Stimulated activated effector memory CD8-positive, alpha-beta T cell treated with anti-CD3 and anti-CD28 coated beads, Interleukin-12 subunit alpha, Interleukin-12 subunit beta, amount 100 ng/mL, for 72 hours (primary cell): ENCODE data around the gene FOXD1.
"Not testable (repeated sequence)": the region's sequence is repeated elsewhere in the genome, so short reads cannot be mapped to it uniquely, and the experiment has no call there.

Experiments
- ATAC-seq: fragments of 150-1000 bp; cut with Tn5 transposase; 2 replicates; pipeline ENCODE4 v1.10.0; 2021
- DNase-seq, 2 donors: peaks; one replicate each; pipeline ENCODE4 v3.0.0; 2021 to 2022; ENCODE audit warnings: low spot score in 2 of 2
- H3K27ac Mint-ChIP-seq: one replicate; pipeline ENCODE4 v1.8.0; 2022; ENCODE audit warnings: mild to moderate bottlenecking, mixed read lengths
- H3K36me3 Mint-ChIP-seq: one replicate; pipeline ENCODE4 v1.8.0; 2022; ENCODE audit warnings: mild to moderate bottlenecking, mixed read lengths
- H3K4me1 Mint-ChIP-seq: one replicate; pipeline ENCODE4 v1.8.0; 2022; ENCODE audit warnings: mixed read lengths
- H3K4me3 Mint-ChIP-seq: one replicate; pipeline ENCODE4 v1.8.0; 2022; ENCODE audit warnings: mild to moderate bottlenecking, mixed read lengths
- H3K9me3 Mint-ChIP-seq: one replicate; pipeline ENCODE4 v1.8.0; 2022; ENCODE audit warnings: mixed read lengths

The FOXD1 gene

GRCh38 chr5:73482383-73483136 lies 34.0 kb upstream of the FOXD1 start:
- no peak for DNase-seq

GRCh38 chr5:73480500-73480899 lies 31.9 kb upstream of the FOXD1 start:
- Mint-ChIP-seq H3K4me3 (no peak overlapping the region), H3K27ac (no peak overlapping the region), H3K9me3 (no peaks in the 10 kb centered on the region), H3K36me3 (no peaks in the 10 kb centered on the region), H3K4me1 (no peaks in the 10 kb centered on the region)
- no peak for ATAC-seq
- no peak for DNase-seq

More at GRCh38 chr5:73482383-73483136, 34.0 kb upstream of the FOXD1 start:
- no peak for ATAC-seq
- Mint-ChIP-seq H3K4me3 (no peak overlapping the region), H3K27ac (no peak overlapping the region), H3K36me3 (no peaks in the 10 kb centered on the region), H3K9me3 (no peaks in the 10 kb centered on the region), H3K4me1 (no peaks in the 10 kb centered on the region)

- H3K9me3 Mint-ChIP-seq: no peaks in the 10 kb centered on the region
- no peak overlapping the region for H3K27ac Mint-ChIP-seq
- ATAC-seq (no peak), DNase-seq (no peak)
- no peaks in the 10 kb centered on the region for H3K4me1 Mint-ChIP-seq
- H3K4me3 Mint-ChIP-seq: no peak overlapping the region
- H3K36me3 Mint-ChIP-seq: no peaks in the 10 kb centered on the region
Measured at GRCh38 chr5:73472116-73472515, 23.5 kb upstream of the FOXD1 start.

- H3K4me1 Mint-ChIP-seq: no peaks in the 10 kb centered on the region
- ATAC-seq: no peak
- no peak overlapping the region for H3K4me3 Mint-ChIP-seq
- no peak overlapping the region for H3K27ac Mint-ChIP-seq
- H3K9me3 Mint-ChIP-seq: no peaks in the 10 kb centered on the region
- no peaks in the 10 kb centered on the region for H3K36me3 Mint-ChIP-seq
- no peak for DNase-seq
Measured at GRCh38 chr5:73471654-73472053, 23.1 kb upstream of the FOXD1 start.

- ATAC-seq (no peak), DNase-seq (no peak)
- H3K36me3 Mint-ChIP-seq: no peaks in the 10 kb centered on the region
- no peak overlapping the region for H3K27ac Mint-ChIP-seq
- no peaks in the 10 kb centered on the region for H3K4me1 Mint-ChIP-seq
- H3K4me3 Mint-ChIP-seq: no peak overlapping the region
- H3K9me3 Mint-ChIP-seq: no peaks in the 10 kb centered on the region
Measured at GRCh38 chr5:73469878-73470277, 21.3 kb upstream of the FOXD1 start.

GRCh38 chr5:73468638-73469037 lies 20.1 kb upstream of the FOXD1 start:
- not testable (repeated sequence) for H3K36me3 Mint-ChIP-seq, H3K4me3 Mint-ChIP-seq

GRCh38 chr5:73464016-73464745 lies 15.6 kb upstream of the FOXD1 start:
- ATAC-seq (no peak), DNase-seq (no peak)
- Mint-ChIP-seq H3K27ac (no peak overlapping the region), H3K4me1 (no peaks in the 10 kb centered on the region), H3K36me3 (no peaks in the 10 kb centered on the region), H3K9me3 (no peaks in the 10 kb centered on the region), H3K4me3 (no peak overlapping the region)

More at GRCh38 chr5:73468638-73469037, 20.1 kb upstream of the FOXD1 start:
- not testable (repeated sequence) for DNase-seq, H3K4me1 Mint-ChIP-seq, H3K9me3 Mint-ChIP-seq, ATAC-seq, H3K27ac Mint-ChIP-seq

- no peaks in the 10 kb centered on the region for H3K9me3 Mint-ChIP-seq
- no peaks in the 10 kb centered on the region for H3K36me3 Mint-ChIP-seq
- no peak overlapping the region for H3K4me3 Mint-ChIP-seq
- ATAC-seq: no peak
- no peak overlapping the region for H3K27ac Mint-ChIP-seq
- H3K4me1 Mint-ChIP-seq: no peaks in the 10 kb centered on the region
- DNase-seq: no peak
Measured at GRCh38 chr5:73460133-73460532, 11.6 kb upstream of the FOXD1 start.

GRCh38 chr5:73459366-73459765 lies 10.8 kb upstream of the FOXD1 start:
- no peaks in the 10 kb centered on the region for H3K9me3 Mint-ChIP-seq
- no peak overlapping the region for H3K4me3 Mint-ChIP-seq
- DNase-seq (no peak), ATAC-seq (no peak)
- H3K36me3 Mint-ChIP-seq: no peaks in the 10 kb centered on the region
- no peaks in the 10 kb centered on the region for H3K4me1 Mint-ChIP-seq
- no peak overlapping the region for H3K27ac Mint-ChIP-seq

- not testable (repeated sequence) for H3K27ac Mint-ChIP-seq, ATAC-seq, H3K36me3 Mint-ChIP-seq, H3K4me1 Mint-ChIP-seq, H3K9me3 Mint-ChIP-seq, H3K4me3 Mint-ChIP-seq
- peak in 1 of 2 donors; percentile 7 for DNase-seq
Measured at GRCh38 chr5:73456462-73456861, 7.9 kb upstream of the FOXD1 start.

GRCh38 chr5:73454379-73455036 lies 5.9 kb upstream of the FOXD1 start:
- DNase-seq (peak in 1 of 2 donors; percentile 54), ATAC-seq (peak; percentile 75)
- Mint-ChIP-seq H3K4me3 (no peak overlapping the region), H3K9me3 (no peaks in the 10 kb centered on the region), H3K36me3 (no peaks in the 10 kb centered on the region), H3K27ac (no peak overlapping the region), H3K4me1 (no peaks in the 10 kb centered on the region)

- ATAC-seq (no peak), DNase-seq (no peak)
- Mint-ChIP-seq H3K4me3 (no peak overlapping the region), H3K4me1 (peaks cover 8% of the 10 kb centered on the region), H3K9me3 (no peaks in the 10 kb centered on the region), H3K27ac (no peak overlapping the region), H3K36me3 (peaks cover 7% of the 10 kb centered on the region)
Measured at GRCh38 chr5:73452215-73452614, 3.6 kb upstream of the FOXD1 start.

GRCh38 chr5:73451224-73452130 lies 2.9 kb upstream of the FOXD1 start:
- ATAC-seq (peak; percentile 55), DNase-seq (peak; percentile 76 to 84)
- no peaks in the 10 kb centered on the region for H3K9me3 Mint-ChIP-seq
- H3K4me3 Mint-ChIP-seq: no peak overlapping the region
- H3K4me1 Mint-ChIP-seq: peaks cover 8% of the 10 kb centered on the region
- H3K36me3 Mint-ChIP-seq: peaks cover 10% of the 10 kb centered on the region
- no peak overlapping the region for H3K27ac Mint-ChIP-seq

- ATAC-seq: no peak
- Mint-ChIP-seq H3K4me3 (no peak overlapping the region), H3K9me3 (no peaks in the 10 kb centered on the region), H3K36me3 (peaks cover 12% of the 10 kb centered on the region), H3K4me1 (peaks cover 8% of the 10 kb centered on the region), H3K27ac (no peak overlapping the region)
- DNase-seq: no peak
Measured at GRCh38 chr5:73450672-73451223, 2.2 kb upstream of the FOXD1 start.

- ATAC-seq: no peak
- peaks cover 8% of the 10 kb centered on the region for H3K4me1 Mint-ChIP-seq
- peak in 1 of 2 donors; percentile 40 for DNase-seq
- H3K36me3 Mint-ChIP-seq: peaks cover 12% of the 10 kb centered on the region
- H3K9me3 Mint-ChIP-seq: no peaks in the 10 kb centered on the region
- no peak overlapping the region for H3K4me3 Mint-ChIP-seq
- H3K27ac Mint-ChIP-seq: no peak overlapping the region
Measured at GRCh38 chr5:73450137-73450536, 1.6 kb upstream of the FOXD1 start.
